IPS DF 19.7 (cell line): ENCODE results near the gene ZNF845.
"Not testable (repeated sequence)": the region's sequence is repeated elsewhere in the genome, so short reads cannot be mapped to it uniquely, and the experiment has no call there.

ENCODE experiments used
- DNase-seq: peaks from one replicate; pipeline ENCODE4 v3.0.0-alpha.2; 2013; ENCODE audit warnings: low read depth, low spot score

The ZNF845 gene

GRCh38 chr19:53381376-53381775, 47.8 kb downstream of the ZNF845 start:
- no peak for DNase-seq

- no peak for DNase-seq
Measured at GRCh38 chr19:53388168-53388567, 54.6 kb downstream of the ZNF845 start.

- no peak for DNase-seq
Measured at GRCh38 chr19:53388904-53389303, 55.4 kb downstream of the ZNF845 start.

- DNase-seq: no peak
Measured at GRCh38 chr19:53389571-53389970, 56.0 kb downstream of the ZNF845 start.

- DNase-seq: no peak
Measured at GRCh38 chr19:53389978-53390377, 56.4 kb downstream of the ZNF845 start.

- DNase-seq: no peak
Measured at GRCh38 chr19:53394522-53394973, 61.0 kb downstream of the ZNF845 start.

GRCh38 chr19:53394974-53395839, 61.7 kb downstream of the ZNF845 start, which contains the start of gene ZNF765:
TSS of gene ZNF765 (plus strand) at chr19:53395149. CDS start at chr19:53398016, 2,867 bp downstream.
- DNase-seq: peak; percentile 52

- DNase-seq: not testable (repeated sequence)
Measured at GRCh38 chr19:53395840-53396524, 62.4 kb downstream of the ZNF845 start.

GRCh38 chr19:53396525-53396868, 62.9 kb downstream of the ZNF845 start:
- no peak for DNase-seq

- DNase-seq: not testable (repeated sequence)
Measured at GRCh38 chr19:53397918-53398317, 64.4 kb downstream of the ZNF845 start.
